A549 (cell line): ENCODE measurements around the gene BOD1L1.

Experiments used
- BHLHE40 ChIP-seq: IDR thresholded peaks from 2 replicates; pipeline ENCODE4 v1.6.1; 2012; ENCODE audit warnings: low read depth, low read length, inconsistent platforms
- CEBPB ChIP-seq, 2 experiments: fragments of >200 bp in 1 of 2; sonication (Bioruptor Twin) in 1 of 2; formaldehyde crosslinking in 1 of 2; IDR thresholded peaks; 2 replicates each; pipeline ENCODE4 v1.6.1; 2012 to 2016
- EHMT2 ChIP-seq: fragments of 200-600 bp; sonication (generic); IDR thresholded peaks from 2 replicates; pipeline ENCODE4 v1.6.1; 2016; ENCODE audit warnings: antibody characterized with exemption, low read depth, mild to moderate bottlenecking, moderate library complexity
- HOXA7 ChIP-seq: fragments of 250-450 bp; sonication (Bioruptor Pico); IDR thresholded peaks from 2 replicates; pipeline ENCODE4 v1.5.0; 2020; ENCODE audit warnings: mild to moderate bottlenecking, moderate library complexity
- JUN ChIP-seq, 2 experiments: fragments of >200 bp; sonication (Bioruptor Twin); formaldehyde crosslinking; IDR thresholded peaks; 2 replicates in 1 of 2; 3 replicates in 1 of 2; pipeline ENCODE4 v1.6.1; 2016 to 2017
- MAFK ChIP-seq: fragments of 450-650 bp; IDR thresholded peaks from 2 replicates; pipeline ENCODE4 v1.6.1; 2014; ENCODE audit not compliant: partially characterized antibody
- MAZ ChIP-seq: fragments of 150-350 bp; IDR thresholded peaks from 2 replicates; pipeline ENCODE4 v1.6.1; 2014; ENCODE audit warnings: antibody characterized with exemption, low read depth, low read length, borderline replicate concordance
- NFE2L2 ChIP-seq: fragments of 150-350 bp; conservative IDR thresholded peaks from 2 replicates; pipeline ENCODE4 v1.6.1; 2014; ENCODE audit warnings: low read length
- PHF8 ChIP-seq: fragments of 200-600 bp; sonication (generic); IDR thresholded peaks from 2 replicates; pipeline ENCODE4 v1.6.1; 2016; ENCODE audit warnings: low read depth, mild to moderate bottlenecking, antibody characterized with exemption, moderate library complexity, borderline replicate concordance
- POLR2A ChIP-seq: IDR thresholded peaks from 2 replicates; pipeline ENCODE4 v1.6.1; 2012; ENCODE audit warnings: mild to moderate bottlenecking, low read length
- RFX5 ChIP-seq: fragments of 450-650 bp; IDR thresholded peaks from 2 replicates; pipeline ENCODE4 v1.7.1; 2014; ENCODE audit warnings: antibody characterized with exemption, mild to moderate bottlenecking, moderate library complexity
- TF ChIP-seq, protein P1 (sequence below): fragments of >200 bp; sonication (Bioruptor Twin); formaldehyde crosslinking; IDR thresholded peaks from 3 replicates; pipeline ENCODE4 v1.5.1; 2016
- TF ChIP-seq, protein P2 (sequence below): fragments of 200-600 bp; sonication (generic); IDR thresholded peaks from 2 replicates; pipeline ENCODE4 v1.6.1; 2016; ENCODE audit warnings: antibody characterized with exemption, mild to moderate bottlenecking, moderate library complexity
- TF ChIP-seq, protein P3 (sequence below): IDR thresholded peaks from 2 replicates; pipeline ENCODE4 v1.6.1; 2012; ENCODE audit warnings: low read depth, borderline replicate concordance

DNA sequence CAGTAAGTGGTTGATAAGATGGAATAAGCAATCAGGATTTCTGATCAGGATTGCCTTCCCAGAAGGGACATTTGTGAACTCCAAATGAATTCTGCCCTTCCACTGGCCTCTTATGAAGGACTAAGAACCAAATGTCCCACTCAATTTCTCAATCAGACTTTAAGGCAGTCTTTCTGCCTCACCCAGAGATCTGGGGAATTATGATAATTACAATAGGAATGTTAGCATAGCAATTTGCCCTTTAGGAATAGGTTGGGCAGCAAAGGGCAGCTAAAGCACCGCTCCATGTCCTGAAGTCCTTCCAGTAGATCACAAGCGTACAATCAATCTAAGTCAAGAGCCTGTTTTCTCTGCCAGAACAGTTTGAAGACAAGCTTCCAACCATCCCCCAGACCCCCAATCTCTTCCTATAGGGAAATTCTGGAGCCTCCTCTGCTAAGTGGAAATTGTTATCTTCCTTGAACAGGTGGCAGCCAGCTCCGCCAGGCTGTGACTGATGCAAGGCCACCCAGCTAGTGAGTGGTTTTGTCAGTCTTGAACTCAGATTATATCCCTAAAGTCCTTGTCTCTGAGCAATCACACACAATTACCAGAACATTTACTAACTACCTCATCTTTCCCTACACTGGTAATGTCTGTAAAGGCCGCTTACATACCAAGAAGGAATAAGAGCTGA, 101.8 kb downstream of the BOD1L1 start:
- no peak for TF ChIP-seq POLR2A
- TF ChIP-seq, protein P1, sequence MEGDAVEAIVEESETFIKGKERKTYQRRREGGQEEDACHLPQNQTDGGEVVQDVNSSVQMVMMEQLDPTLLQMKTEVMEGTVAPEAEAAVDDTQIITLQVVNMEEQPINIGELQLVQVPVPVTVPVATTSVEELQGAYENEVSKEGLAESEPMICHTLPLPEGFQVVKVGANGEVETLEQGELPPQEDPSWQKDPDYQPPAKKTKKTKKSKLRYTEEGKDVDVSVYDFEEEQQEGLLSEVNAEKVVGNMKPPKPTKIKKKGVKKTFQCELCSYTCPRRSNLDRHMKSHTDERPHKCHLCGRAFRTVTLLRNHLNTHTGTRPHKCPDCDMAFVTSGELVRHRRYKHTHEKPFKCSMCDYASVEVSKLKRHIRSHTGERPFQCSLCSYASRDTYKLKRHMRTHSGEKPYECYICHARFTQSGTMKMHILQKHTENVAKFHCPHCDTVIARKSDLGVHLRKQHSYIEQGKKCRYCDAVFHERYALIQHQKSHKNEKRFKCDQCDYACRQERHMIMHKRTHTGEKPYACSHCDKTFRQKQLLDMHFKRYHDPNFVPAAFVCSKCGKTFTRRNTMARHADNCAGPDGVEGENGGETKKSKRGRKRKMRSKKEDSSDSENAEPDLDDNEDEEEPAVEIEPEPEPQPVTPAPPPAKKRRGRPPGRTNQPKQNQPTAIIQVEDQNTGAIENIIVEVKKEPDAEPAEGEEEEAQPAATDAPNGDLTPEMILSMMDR = no peak
- no peak for TF ChIP-seq JUN (IDR thresholded peaks at IDR 0.05)
- no peak for TF ChIP-seq HOXA7
- no peak for TF ChIP-seq MAZ
- TF ChIP-seq PHF8 = no peak
- no peak for TF ChIP-seq BHLHE40
- TF ChIP-seq CEBPB (IDR thresholded peaks at IDR 0.05) = no peak
- no peak for TF ChIP-seq MAFK
- TF ChIP-seq, protein P2, sequence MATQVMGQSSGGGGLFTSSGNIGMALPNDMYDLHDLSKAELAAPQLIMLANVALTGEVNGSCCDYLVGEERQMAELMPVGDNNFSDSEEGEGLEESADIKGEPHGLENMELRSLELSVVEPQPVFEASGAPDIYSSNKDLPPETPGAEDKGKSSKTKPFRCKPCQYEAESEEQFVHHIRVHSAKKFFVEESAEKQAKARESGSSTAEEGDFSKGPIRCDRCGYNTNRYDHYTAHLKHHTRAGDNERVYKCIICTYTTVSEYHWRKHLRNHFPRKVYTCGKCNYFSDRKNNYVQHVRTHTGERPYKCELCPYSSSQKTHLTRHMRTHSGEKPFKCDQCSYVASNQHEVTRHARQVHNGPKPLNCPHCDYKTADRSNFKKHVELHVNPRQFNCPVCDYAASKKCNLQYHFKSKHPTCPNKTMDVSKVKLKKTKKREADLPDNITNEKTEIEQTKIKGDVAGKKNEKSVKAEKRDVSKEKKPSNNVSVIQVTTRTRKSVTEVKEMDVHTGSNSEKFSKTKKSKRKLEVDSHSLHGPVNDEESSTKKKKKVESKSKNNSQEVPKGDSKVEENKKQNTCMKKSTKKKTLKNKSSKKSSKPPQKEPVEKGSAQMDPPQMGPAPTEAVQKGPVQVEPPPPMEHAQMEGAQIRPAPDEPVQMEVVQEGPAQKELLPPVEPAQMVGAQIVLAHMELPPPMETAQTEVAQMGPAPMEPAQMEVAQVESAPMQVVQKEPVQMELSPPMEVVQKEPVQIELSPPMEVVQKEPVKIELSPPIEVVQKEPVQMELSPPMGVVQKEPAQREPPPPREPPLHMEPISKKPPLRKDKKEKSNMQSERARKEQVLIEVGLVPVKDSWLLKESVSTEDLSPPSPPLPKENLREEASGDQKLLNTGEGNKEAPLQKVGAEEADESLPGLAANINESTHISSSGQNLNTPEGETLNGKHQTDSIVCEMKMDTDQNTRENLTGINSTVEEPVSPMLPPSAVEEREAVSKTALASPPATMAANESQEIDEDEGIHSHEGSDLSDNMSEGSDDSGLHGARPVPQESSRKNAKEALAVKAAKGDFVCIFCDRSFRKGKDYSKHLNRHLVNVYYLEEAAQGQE = no peak
- TF ChIP-seq NFE2L2 = no peak
- TF ChIP-seq, protein P3, sequence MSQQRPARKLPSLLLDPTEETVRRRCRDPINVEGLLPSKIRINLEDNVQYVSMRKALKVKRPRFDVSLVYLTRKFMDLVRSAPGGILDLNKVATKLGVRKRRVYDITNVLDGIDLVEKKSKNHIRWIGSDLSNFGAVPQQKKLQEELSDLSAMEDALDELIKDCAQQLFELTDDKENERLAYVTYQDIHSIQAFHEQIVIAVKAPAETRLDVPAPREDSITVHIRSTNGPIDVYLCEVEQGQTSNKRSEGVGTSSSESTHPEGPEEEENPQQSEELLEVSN = no peak
- no peak for TF ChIP-seq RFX5
- no peak for TF ChIP-seq EHMT2
